ENCODE results near the gene PLEKHA7. TPM values are rescaled to one million over a fixed set of nuclear protein-coding genes. Genes with fewer than 3 reads are reported as not detected.
A peak's percentile ranks its signal among the peaks of the same experiment; 100 is the strongest.

PLEKHA7 gene
- total and polyA plus RNA-seq, 2 donors from 2014 or later = 24.4 to 65.7 TPM

GRCh38 chr11:16895306-16895705 lies 118.9 kb downstream of the PLEKHA7 start:
- Histone ChIP-seq H3K4me3 (ENCODE audit: low read length in 3 of 3) (no peak overlapping the region), H3K4me1 (ENCODE audit: control insufficient read depth in 2 of 3, insufficient read depth in 2 of 3, low read depth in 1 of 3, low read length in 3 of 3) (peaks cover 0 to 23% (median 11%) of the 10 kb centered on the region in 3 donors), H3K36me3 (ENCODE audit: control insufficient read depth in 2 of 3, insufficient read depth in 3 of 3, low read length in 3 of 3) (no peaks in the 10 kb centered on the region), H3K27ac (ENCODE audit: low read depth in 2 of 2, low read length in 2 of 2) (no peak overlapping the region), H3K9ac (ENCODE audit: low read length in 3 of 3) (no peak overlapping the region), H3K9me3 (ENCODE audit: control insufficient read depth in 2 of 3, insufficient read depth in 1 of 3, low read length in 3 of 3) (peaks cover 0 to 1% (median 0%) of the 10 kb centered on the region in 3 donors), H3K27me3 (ENCODE audit: control insufficient read depth, insufficient read depth, low read length) (no peaks in the 10 kb centered on the region)
- no peak for FAIRE-seq
- TF ChIP-seq CTCF (IDR thresholded peaks at IDR 0.05; ENCODE audit: borderline replicate concordance, extremely low read depth, insufficient read depth) = no peak
- intact Hi-C loops (cut with DNase I) = no loop called here
- peak in 1 of 5 donors; percentile 39 for DNase-seq

- H3K4me3 ChIP-seq (ENCODE audit: low read length in 3 of 3) = no peak overlapping the region
- peaks cover 0 to 15% (median 4%) of the 10 kb centered on the region in 3 donors for H3K4me1 ChIP-seq (ENCODE audit: control insufficient read depth in 2 of 3, insufficient read depth in 2 of 3, low read depth in 1 of 3, low read length in 3 of 3)
- FAIRE-seq (no peak), DNase-seq (peak in 3 of 5 donors; percentile 37 to 66 (median 58))
- intact Hi-C loops (cut with DNase I) = no loop called here
- peaks cover 0 to 7% (median 0%) of the 10 kb centered on the region in 3 donors for H3K9me3 ChIP-seq (ENCODE audit: control insufficient read depth in 2 of 3, insufficient read depth in 1 of 3, low read length in 3 of 3)
- H3K9ac ChIP-seq (ENCODE audit: low read length in 3 of 3) = no peak overlapping the region
- H3K27ac ChIP-seq (ENCODE audit: low read depth in 2 of 2, low read length in 2 of 2) = no peak overlapping the region
- TF ChIP-seq CTCF (IDR thresholded peaks at IDR 0.05; ENCODE audit: borderline replicate concordance, extremely low read depth, insufficient read depth) = no peak
- no peaks in the 10 kb centered on the region for H3K36me3 ChIP-seq (ENCODE audit: control insufficient read depth in 2 of 3, insufficient read depth in 3 of 3, low read length in 3 of 3)
- no peaks in the 10 kb centered on the region for H3K27me3 ChIP-seq (ENCODE audit: control insufficient read depth, insufficient read depth, low read length)
Observed at GRCh38 chr11:16893456-16894066, 120.7 kb downstream of the PLEKHA7 start.

GRCh38 chr11:16891964-16892363 lies 122.2 kb downstream of the PLEKHA7 start:
- DNase-seq (no peak), FAIRE-seq (no peak)
- Histone ChIP-seq H3K4me1 (ENCODE audit: control insufficient read depth in 2 of 3, insufficient read depth in 2 of 3, low read depth in 1 of 3, low read length in 3 of 3) (peaks cover 0 to 6% (median 0%) of the 10 kb centered on the region in 3 donors), H3K9ac (ENCODE audit: low read length in 3 of 3) (no peak overlapping the region), H3K27me3 (ENCODE audit: control insufficient read depth, insufficient read depth, low read length) (no peaks in the 10 kb centered on the region), H3K9me3 (ENCODE audit: control insufficient read depth in 2 of 3, insufficient read depth in 1 of 3, low read length in 3 of 3) (peaks cover 0 to 7% (median 0%) of the 10 kb centered on the region in 3 donors), H3K4me3 (ENCODE audit: low read length in 3 of 3) (no peak overlapping the region), H3K27ac (ENCODE audit: low read depth in 2 of 2, low read length in 2 of 2) (no peak overlapping the region), H3K36me3 (ENCODE audit: control insufficient read depth in 2 of 3, insufficient read depth in 3 of 3, low read length in 3 of 3) (no peaks in the 10 kb centered on the region)
- intact Hi-C loops (cut with DNase I) = no loop called here
- no peak for TF ChIP-seq CTCF (IDR thresholded peaks at IDR 0.05; ENCODE audit: borderline replicate concordance, extremely low read depth, insufficient read depth)
